Measurements from ENCODE around the gene MYB.
"Not testable (repeated sequence)": the region's sequence is repeated elsewhere in the genome, so short reads cannot be mapped to it uniquely, and the experiment has no call there.

The MYB gene

GRCh38 chr6:135221505-135221904, 40.4 kb downstream of the MYB start:
- DNase-seq (ENCODE audit: low read depth): no peak

GRCh38 chr6:135222623-135223022, 41.5 kb downstream of the MYB start:
- DNase-seq (ENCODE audit: low read depth): no peak

- no peak for DNase-seq (ENCODE audit: low read depth)
These were observed 43.0 kb downstream of the MYB start for GRCh38 chr6:135224037-135224647.

- DNase-seq (ENCODE audit: low read depth): no peak
These were observed 44.8 kb downstream of the MYB start for GRCh38 chr6:135225911-135226310.

GRCh38 chr6:135226537-135226936, 45.4 kb downstream of the MYB start:
- no peak for DNase-seq (ENCODE audit: low read depth)

- DNase-seq (ENCODE audit: low read depth): no peak
These were observed 46.2 kb downstream of the MYB start for GRCh38 chr6:135227349-135227748.

- DNase-seq (ENCODE audit: low read depth): no peak
These were observed 46.6 kb downstream of the MYB start for GRCh38 chr6:135227758-135228157.

- no peak for DNase-seq (ENCODE audit: low read depth)
These were observed 47.4 kb downstream of the MYB start for GRCh38 chr6:135228486-135228885.

GRCh38 chr6:135229996-135230395, 48.9 kb downstream of the MYB start:
- DNase-seq (ENCODE audit: low read depth): no peak

- DNase-seq (ENCODE audit: low read depth): no peak
These were observed 49.8 kb downstream of the MYB start for GRCh38 chr6:135230711-135231468.

- no peak for DNase-seq (ENCODE audit: low read depth)
These were observed 50.3 kb downstream of the MYB start for GRCh38 chr6:135231469-135231844.

GRCh38 chr6:135233686-135234491, 52.8 kb downstream of the MYB start:
- DNase-seq (ENCODE audit: low read depth): no peak

- DNase-seq (ENCODE audit: low read depth): no peak
These were observed 53.3 kb downstream of the MYB start for GRCh38 chr6:135234492-135234780.

- DNase-seq (ENCODE audit: low read depth): no peak
These were observed 54.6 kb downstream of the MYB start for GRCh38 chr6:135235716-135236115.

GRCh38 chr6:135236319-135236718, 55.2 kb downstream of the MYB start:
- DNase-seq (ENCODE audit: low read depth): no peak

GRCh38 chr6:135236732-135237131, 55.6 kb downstream of the MYB start:
- no peak for DNase-seq (ENCODE audit: low read depth)

GRCh38 chr6:135240711-135241110, 59.6 kb downstream of the MYB start:
- no peak for DNase-seq (ENCODE audit: low read depth)

GRCh38 chr6:135243871-135244796, 63.0 kb downstream of the MYB start:
- DNase-seq (ENCODE audit: low read depth): no peak

GRCh38 chr6:135244805-135245204, 63.7 kb downstream of the MYB start:
- DNase-seq (ENCODE audit: low read depth): no peak

- not testable (repeated sequence) for DNase-seq (ENCODE audit: low read depth)
These were observed 65.4 kb downstream of the MYB start for GRCh38 chr6:135246412-135247012.

- DNase-seq (ENCODE audit: low read depth): no peak
These were observed 69.1 kb downstream of the MYB start for GRCh38 chr6:135250234-135250633.

Measured in stimulated activated CD8-positive, alpha-beta memory T cell treated with anti-CD3 and anti-CD28 coated beads, Interleukin-7, amount 100 ng/mL, for 24 hours (primary cell).